Caco-2 (cell line): ENCODE data around the gene RSPH9. TPM values are rescaled to one million over a fixed set of nuclear protein-coding genes. Genes with fewer than 3 reads are reported as not detected.
"Not testable (repeated sequence)": the region's sequence is repeated elsewhere in the genome, so short reads cannot be mapped to it uniquely, and the experiment has no call there.

Source experiments
- BruUV-seq: library from RNA; stranded (reverse); fragments of 400-500 nt; replicated peaks from 2 replicates; lab custom pipeline; 2021; lab: Mats Ljungman, UMichigan
- CTCF ChIA-PET: fragments of 300-600 bp; sonication (Branson Sonifier 250); formaldehyde crosslinking; loops from one replicate; lab custom pipeline; 2022; ENCODE audit warnings: antibody characterized with exemption; lab: Charles Lee
- POLR2A ChIA-PET: fragments of 300-600 bp; sonication (Branson Sonifier 250); formaldehyde crosslinking; loops from one replicate; lab custom pipeline; 2022; ENCODE audit warnings: antibody characterized with exemption; lab: Charles Lee
- DNase-seq, 2 experiments: peaks; one replicate each; pipeline versions ENCODE4 v3.0.0 to v3.0.0-alpha.2; 2020 to 2022
- H3K27me3 ChIP-seq: replicated peaks from 2 replicates; pipeline ENCODE4 v1.6.0; 2011; ENCODE audit warnings: low read length; ENCODE audit not compliant: control insufficient read depth, insufficient read depth
- H3K36me3 ChIP-seq: 2 replicates; pipeline ENCODE4 v1.5.1; 2011; ENCODE audit warnings: low read length; ENCODE audit not compliant: control insufficient read depth, insufficient read depth
- H3K4me1 ChIP-seq: fragments of 250-450 bp; sonication (Bioruptor Pico); 2 replicates; pipeline ENCODE4 v1.5.1; 2020; ENCODE audit warnings: mild to moderate bottlenecking
- H3K4me3 ChIP-seq: 2 replicates; pipeline ENCODE4 v1.5.1; 2011; ENCODE audit warnings: low read depth, mild to moderate bottlenecking, control low read depth, low read length
- H3K9me3 ChIP-seq: fragments of 250-450 bp; sonication (Bioruptor Pico); 2 replicates; pipeline ENCODE4 v1.5.1; 2020; ENCODE audit warnings: mild to moderate bottlenecking, moderate library complexity
- H3K27ac Mint-ChIP-seq: one replicate; pipeline ENCODE4 v1.8.0; 2022; ENCODE audit warnings: mixed read lengths; ENCODE audit not compliant: unreplicated experiment
- H3K27me3 Mint-ChIP-seq: one replicate; pipeline ENCODE4 v1.8.0; 2022; ENCODE audit warnings: mixed read lengths; ENCODE audit not compliant: insufficient read depth, unreplicated experiment
- H3K36me3 Mint-ChIP-seq: one replicate; pipeline ENCODE4 v1.8.0; 2022; ENCODE audit warnings: mild to moderate bottlenecking, mixed read lengths; ENCODE audit not compliant: insufficient read depth, unreplicated experiment
- H3K4me1 Mint-ChIP-seq: one replicate; pipeline ENCODE4 v1.8.0; 2022; ENCODE audit warnings: low read depth, mixed read lengths; ENCODE audit not compliant: unreplicated experiment
- H3K4me3 Mint-ChIP-seq: one replicate; pipeline ENCODE4 v1.8.0; 2022; ENCODE audit warnings: mild to moderate bottlenecking, moderate library complexity, mixed read lengths; ENCODE audit not compliant: unreplicated experiment
- H3K9me3 Mint-ChIP-seq: one replicate; pipeline ENCODE4 v1.8.0; 2022; ENCODE audit warnings: mixed read lengths; ENCODE audit not compliant: unreplicated experiment
- CTCF ChIP-seq, 2 experiments: fragments of 200-600 bp in 1 of 2; IDR thresholded peaks; 1 replicate in 1 of 2; 2 replicates in 1 of 2; pipeline versions ENCODE4 v1.5.1 to v1.8.0; 2011 to 2022; ENCODE audit warnings: antibody characterized with exemption in 1 of 2, control low read depth in 1 of 2, inconsistent platforms in 1 of 2, low read depth in 1 of 2, low read length in 1 of 2, mild to moderate bottlenecking in 1 of 2, moderate library complexity in 1 of 2; ENCODE audit not compliant: insufficient read depth in 1 of 2, severe bottlenecking in 1 of 2, unreplicated experiment in 1 of 2
- intact Hi-C: fragments of 100-400 bp; cut with micrococcal nuclease; formaldehyde crosslinking; loops from one replicate; pipeline ENCODE4 v1.10.0; 2022; ENCODE audit not compliant: unreplicated experiment
- total RNA-seq: library from RNA; stranded (reverse); gene quantifications from 2 replicates; pipeline ENCODE4 v1.2.3, GENCODE V29; 2022

The RSPH9 gene
- total RNA-seq, 1 experiment from 2014 or later, result not detected

- intact Hi-C loops, result loop anchor here (2.0 kb wide), 1 partner anchor 53 kb away; the partner anchor contains the start of genes POLH and XPO5
- peaks cover 1% of the 10 kb centered on the region; the same call in 1 of the 2 replicates for H3K36me3 ChIP-seq
- H3K9me3 ChIP-seq, result no peaks in the 10 kb centered on the region
- Mint-ChIP-seq H3K27ac (peak overlapping the region; percentile 99), H3K4me1 (peaks cover 12% of the 10 kb centered on the region), H3K9me3 (no peaks in the 10 kb centered on the region), H3K4me3 (peak overlapping the region; percentile 91), H3K36me3 (peaks cover 22% of the 10 kb centered on the region), H3K27me3 (no peaks in the 10 kb centered on the region)
- peak overlapping the region; percentile 82 for H3K4me3 ChIP-seq
- ChIA-PET CTCF (interaction anchor here (0.6 to 1.3 kb wide), 6 partner anchors 38 to 456 kb away, joined by 3 to 9 read pairs (median 3); no protein-coding TSS in a partner anchor), POLR2A (interaction anchor here (0.5 to 2.0 kb wide), 14 partner anchors 12 to 700 kb away, joined by 3 to 12 read pairs (median 5); partner anchors contain the start of genes CNPY3, LRRC73, VEGFA and XPO5)
- TF ChIP-seq CTCF (IDR thresholded peaks at IDR 0.05; ENCODE audit: insufficient read depth in 1 of 2, low read depth in 1 of 2, low read length in 1 of 2, severe bottlenecking in 1 of 2, unreplicated experiment in 1 of 2), result no peak
- H3K27me3 ChIP-seq, result no peaks in the 10 kb centered on the region
- DNase-seq, result peak; percentile 95 to 96
- BruUV-seq, result no TSS peak
- H3K4me1 ChIP-seq, result no peaks in the 10 kb centered on the region; the same call in 1 of the 2 replicates
Observed at GRCh38 chr6:43629505-43630300, 15.1 kb upstream of the RSPH9 start.

DNA sequence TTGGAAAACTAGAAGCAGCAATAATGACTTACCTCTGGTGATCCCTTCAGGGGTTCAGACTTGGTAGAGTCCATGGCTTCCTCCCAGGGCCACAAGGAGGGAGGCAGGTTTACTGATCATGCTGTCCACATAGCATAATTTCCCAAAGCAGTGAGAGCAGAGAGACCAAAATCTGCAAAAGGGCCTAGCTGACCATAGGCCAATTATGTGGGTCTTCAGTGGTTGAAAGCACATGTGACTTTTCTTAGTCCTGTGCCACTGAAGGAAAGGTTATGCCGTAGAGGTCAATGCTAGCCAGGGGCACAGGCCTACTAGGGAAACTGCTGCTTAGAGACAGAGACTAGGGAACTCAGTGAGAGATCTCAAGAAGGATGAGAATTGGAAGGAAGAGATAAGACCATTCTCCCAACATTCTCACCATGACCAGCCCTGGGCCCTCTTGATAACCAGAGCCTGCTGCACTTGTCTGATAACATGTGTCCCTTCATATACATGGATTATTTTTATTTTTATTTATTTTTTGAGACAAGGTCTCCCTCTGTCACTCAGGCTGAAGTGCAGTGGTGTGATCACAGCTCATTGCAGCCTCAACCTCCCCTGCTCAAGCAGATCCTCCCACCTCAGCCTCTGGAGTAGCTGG lies 13.7 kb upstream of the RSPH9 start:
- Histone ChIP-seq H3K27me3 (no peaks in the 10 kb centered on the region), H3K36me3 (0 out of 2 replicates have a peak, but pooled peaks cover 1% of the 10 kb centered on the region), H3K9me3 (no peaks in the 10 kb centered on the region), H3K4me3 (no peak overlapping the region), H3K4me1 (no peaks in the 10 kb centered on the region; the same call in 1 of the 2 replicates)
- no peak for TF ChIP-seq CTCF (IDR thresholded peaks at IDR 0.05; ENCODE audit: insufficient read depth in 1 of 2, low read depth in 1 of 2, low read length in 1 of 2, severe bottlenecking in 1 of 2, unreplicated experiment in 1 of 2)
- no peaks in the 10 kb centered on the region for H3K9me3 Mint-ChIP-seq
- no TSS peak for BruUV-seq
- H3K27me3 Mint-ChIP-seq, result no peaks in the 10 kb centered on the region
- intact Hi-C loops, result no loop called here
- peaks cover 12% of the 10 kb centered on the region for H3K4me1 Mint-ChIP-seq
- H3K27ac Mint-ChIP-seq, result peak overlapping the region; percentile 99
- ChIA-PET POLR2A (no interaction called here), CTCF (no interaction called here)
- DNase-seq, result no peak
- peak overlapping the region; percentile 61 for H3K4me3 Mint-ChIP-seq
- H3K36me3 Mint-ChIP-seq, result peaks cover 33% of the 10 kb centered on the region

- POLR2A ChIA-PET, result interaction anchor here (0.6 kb wide), 1 partner anchor 117 kb away, joined by 3 read pairs; no protein-coding TSS in a partner anchor
- BruUV-seq, H3K27me3 Mint-ChIP-seq, H3K4me3 ChIP-seq, H3K4me1 Mint-ChIP-seq, H3K27ac Mint-ChIP-seq, H3K27me3 ChIP-seq, CTCF ChIA-PET, H3K4me1 ChIP-seq, DNase-seq, intact Hi-C loops, H3K4me3 Mint-ChIP-seq, H3K36me3 ChIP-seq, H3K9me3 Mint-ChIP-seq, H3K9me3 ChIP-seq: not testable (repeated sequence)
- H3K36me3 Mint-ChIP-seq, result peaks cover 38% of the 10 kb centered on the region
Observed at GRCh38 chr6:43633002-43633401, 11.8 kb upstream of the RSPH9 start.
